ENCODE results near the gene FCHSD2.

The FCHSD2 gene

GRCh38 chr11:73091521-73092305, 50.4 kb downstream of the FCHSD2 start:
- H3K4me1 ChIP-seq (ENCODE audit: control insufficient read depth, low read depth, low read length) = no peaks in the 10 kb centered on the region
- H2BK5ac ChIP-seq (ENCODE audit: low read length) = no peak overlapping the region
- no peaks in the 10 kb centered on the region for H3K79me1 ChIP-seq (ENCODE audit: low read length)
- no peak overlapping the region for H3K4ac ChIP-seq (ENCODE audit: low read depth, low read length)
- no peaks in the 10 kb centered on the region for H3K79me2 ChIP-seq (ENCODE audit: control insufficient read depth, insufficient read depth, low read length)
- H3K18ac ChIP-seq (ENCODE audit: low read length) = no peak overlapping the region
- DNase-seq = peak; percentile 3
- no peaks in the 10 kb centered on the region for H3K36me3 ChIP-seq (ENCODE audit: control insufficient read depth, insufficient read depth, low read length)
- H3K23ac ChIP-seq (ENCODE audit: low read length) = no peak overlapping the region
- no peak overlapping the region for H2AK5ac ChIP-seq (ENCODE audit: low read length)
- H4K8ac ChIP-seq (ENCODE audit: low read depth, low read length) = no peak overlapping the region
- WGBS (ENCODE audit: extremely low coverage, insufficient coverage, low lambda C conversion rate) = no CpG with 5 or more reads among the region's 9 CpGs
- no peaks in the 10 kb centered on the region for H3K27me3 ChIP-seq (ENCODE audit: insufficient read depth, low read length, poor library complexity)
- H3K56ac ChIP-seq (ENCODE audit: low read length) = no peak overlapping the region
- no peak overlapping the region for H2BK15ac ChIP-seq (replicated peaks; ENCODE audit: low read depth)
- no peak overlapping the region for H4K5ac ChIP-seq (ENCODE audit: low read length)
- no peak overlapping the region for H3K9ac ChIP-seq (ENCODE audit: low read length)
- no peak overlapping the region for H3K4me3 ChIP-seq (ENCODE audit: low read length)
- H3K4me2 ChIP-seq (ENCODE audit: low read length) = no peak overlapping the region
- no peak overlapping the region for H3K27ac ChIP-seq (ENCODE audit: low read depth, low read length)
- no peak overlapping the region for H2BK120ac ChIP-seq (ENCODE audit: low read depth, low read length)

GRCh38 chr11:73087730-73088129, 54.4 kb downstream of the FCHSD2 start:
- no peaks in the 10 kb centered on the region for H3K79me2 ChIP-seq (ENCODE audit: control insufficient read depth, insufficient read depth, low read length)
- H3K79me1 ChIP-seq (ENCODE audit: low read length) = no peaks in the 10 kb centered on the region
- H2BK5ac ChIP-seq (ENCODE audit: low read length) = no peak overlapping the region
- no peak overlapping the region for H3K27ac ChIP-seq (ENCODE audit: low read depth, low read length)
- no peak overlapping the region for H2BK15ac ChIP-seq (replicated peaks; ENCODE audit: low read depth)
- no CpG with 5 or more reads among the region's 1 CpG for WGBS (ENCODE audit: extremely low coverage, insufficient coverage, low lambda C conversion rate)
- H3K56ac ChIP-seq (ENCODE audit: low read length) = no peak overlapping the region
- H3K23ac ChIP-seq (ENCODE audit: low read length) = no peak overlapping the region
- no peaks in the 10 kb centered on the region for H3K36me3 ChIP-seq (ENCODE audit: control insufficient read depth, insufficient read depth, low read length)
- no peak for DNase-seq
- no peak overlapping the region for H3K4me3 ChIP-seq (ENCODE audit: low read length)
- H2AK5ac ChIP-seq (ENCODE audit: low read length) = no peak overlapping the region
- H2BK120ac ChIP-seq (ENCODE audit: low read depth, low read length) = no peak overlapping the region
- H4K5ac ChIP-seq (ENCODE audit: low read length) = no peak overlapping the region
- no peak overlapping the region for H3K4ac ChIP-seq (ENCODE audit: low read depth, low read length)
- H3K27me3 ChIP-seq (ENCODE audit: insufficient read depth, low read length, poor library complexity) = no peaks in the 10 kb centered on the region
- no peak overlapping the region for H3K4me2 ChIP-seq (ENCODE audit: low read length)
- H3K18ac ChIP-seq (ENCODE audit: low read length) = no peak overlapping the region
- H4K8ac ChIP-seq (ENCODE audit: low read depth, low read length) = no peak overlapping the region
- H3K9ac ChIP-seq (ENCODE audit: low read length) = no peak overlapping the region
- no peaks in the 10 kb centered on the region for H3K4me1 ChIP-seq (ENCODE audit: control insufficient read depth, low read depth, low read length)

- H4K8ac ChIP-seq (ENCODE audit: low read depth, low read length) = no peak overlapping the region
- DNase-seq = peak; percentile 11
- H3K36me3 ChIP-seq (ENCODE audit: control insufficient read depth, insufficient read depth, low read length) = no peaks in the 10 kb centered on the region
Observed at GRCh38 chr11:73085189-73085875, 56.8 kb downstream of the FCHSD2 start.

GRCh38 chr11:73078631-73079030, 63.5 kb downstream of the FCHSD2 start:
- WGBS (ENCODE audit: extremely low coverage, insufficient coverage, low lambda C conversion rate) = no CpG with 5 or more reads among the region's 9 CpGs

More at GRCh38 chr11:73085189-73085875, 56.8 kb downstream of the FCHSD2 start:
- H2AK5ac ChIP-seq (ENCODE audit: low read length) = no peak overlapping the region
- H2BK15ac ChIP-seq (replicated peaks; ENCODE audit: low read depth) = no peak overlapping the region
- H4K5ac ChIP-seq (ENCODE audit: low read length) = no peak overlapping the region
- no peak overlapping the region for H3K4ac ChIP-seq (ENCODE audit: low read depth, low read length)
- no peak overlapping the region for H3K18ac ChIP-seq (ENCODE audit: low read length)
- no peak overlapping the region for H3K9ac ChIP-seq (ENCODE audit: low read length)
- H3K4me3 ChIP-seq (ENCODE audit: low read length) = no peak overlapping the region
- H3K79me2 ChIP-seq (ENCODE audit: control insufficient read depth, insufficient read depth, low read length) = no peaks in the 10 kb centered on the region
- H3K23ac ChIP-seq (ENCODE audit: low read length) = no peak overlapping the region
- no peaks in the 10 kb centered on the region for H3K27me3 ChIP-seq (ENCODE audit: insufficient read depth, low read length, poor library complexity)
- WGBS (ENCODE audit: extremely low coverage, insufficient coverage, low lambda C conversion rate) = no CpG with 5 or more reads among the region's 4 CpGs
- no peak overlapping the region for H3K56ac ChIP-seq (ENCODE audit: low read length)
- H3K4me2 ChIP-seq (ENCODE audit: low read length) = no peak overlapping the region
- no peak overlapping the region for H2BK5ac ChIP-seq (ENCODE audit: low read length)
- H3K79me1 ChIP-seq (ENCODE audit: low read length) = no peaks in the 10 kb centered on the region
- H3K4me1 ChIP-seq (ENCODE audit: control insufficient read depth, low read depth, low read length) = no peaks in the 10 kb centered on the region
- no peak overlapping the region for H2BK120ac ChIP-seq (ENCODE audit: low read depth, low read length)
- no peak overlapping the region for H3K27ac ChIP-seq (ENCODE audit: low read depth, low read length)

GRCh38 chr11:73077454-73077853, 64.7 kb downstream of the FCHSD2 start:
- Histone ChIP-seq H4K8ac (ENCODE audit: low read depth, low read length) (no peak overlapping the region), H2BK5ac (ENCODE audit: low read length) (no peak overlapping the region), H3K36me3 (ENCODE audit: control insufficient read depth, insufficient read depth, low read length) (no peaks in the 10 kb centered on the region), H2BK120ac (ENCODE audit: low read depth, low read length) (no peak overlapping the region), H3K79me2 (ENCODE audit: control insufficient read depth, insufficient read depth, low read length) (no peaks in the 10 kb centered on the region), H3K56ac (ENCODE audit: low read length) (no peak overlapping the region), H3K27me3 (ENCODE audit: insufficient read depth, low read length, poor library complexity) (no peaks in the 10 kb centered on the region), H3K4me1 (ENCODE audit: control insufficient read depth, low read depth, low read length) (no peaks in the 10 kb centered on the region), H3K79me1 (ENCODE audit: low read length) (no peaks in the 10 kb centered on the region), H3K9ac (ENCODE audit: low read length) (no peak overlapping the region), H2BK15ac (replicated peaks; ENCODE audit: low read depth) (no peak overlapping the region), H4K5ac (ENCODE audit: low read length) (no peak overlapping the region), H3K23ac (ENCODE audit: low read length) (no peak overlapping the region), H3K27ac (ENCODE audit: low read depth, low read length) (no peak overlapping the region), H3K18ac (ENCODE audit: low read length) (no peak overlapping the region), H3K4me3 (ENCODE audit: low read length) (no peak overlapping the region), H3K4ac (ENCODE audit: low read depth, low read length) (no peak overlapping the region), H2AK5ac (ENCODE audit: low read length) (no peak overlapping the region), H3K4me2 (ENCODE audit: low read length) (no peak overlapping the region)
- DNase-seq = no peak

More at GRCh38 chr11:73078631-73079030, 63.5 kb downstream of the FCHSD2 start:
- no peak overlapping the region for H2BK120ac ChIP-seq (ENCODE audit: low read depth, low read length)
- no peaks in the 10 kb centered on the region for H3K27me3 ChIP-seq (ENCODE audit: insufficient read depth, low read length, poor library complexity)
- DNase-seq = no peak
- no peak overlapping the region for H3K27ac ChIP-seq (ENCODE audit: low read depth, low read length)
- H3K79me2 ChIP-seq (ENCODE audit: control insufficient read depth, insufficient read depth, low read length) = no peaks in the 10 kb centered on the region
- no peak overlapping the region for H4K5ac ChIP-seq (ENCODE audit: low read length)
- no peak overlapping the region for H2BK15ac ChIP-seq (replicated peaks; ENCODE audit: low read depth)
- H3K4me3 ChIP-seq (ENCODE audit: low read length) = no peak overlapping the region
- H3K9ac ChIP-seq (ENCODE audit: low read length) = no peak overlapping the region
- H3K4me1 ChIP-seq (ENCODE audit: control insufficient read depth, low read depth, low read length) = no peaks in the 10 kb centered on the region
- H2AK5ac ChIP-seq (ENCODE audit: low read length) = no peak overlapping the region
- H3K18ac ChIP-seq (ENCODE audit: low read length) = no peak overlapping the region
- no peak overlapping the region for H3K4me2 ChIP-seq (ENCODE audit: low read length)
- no peak overlapping the region for H2BK5ac ChIP-seq (ENCODE audit: low read length)
- no peaks in the 10 kb centered on the region for H3K36me3 ChIP-seq (ENCODE audit: control insufficient read depth, insufficient read depth, low read length)
- no peak overlapping the region for H3K4ac ChIP-seq (ENCODE audit: low read depth, low read length)
- H4K8ac ChIP-seq (ENCODE audit: low read depth, low read length) = no peak overlapping the region
- H3K56ac ChIP-seq (ENCODE audit: low read length) = no peak overlapping the region
- H3K79me1 ChIP-seq (ENCODE audit: low read length) = no peaks in the 10 kb centered on the region
- no peak overlapping the region for H3K23ac ChIP-seq (ENCODE audit: low read length)

All from mesendoderm (in vitro differentiated cells).